OCI-LY1 (cell line): ENCODE measurements around the gene ACYP2.

Experiments
- H2AFZ ChIP-seq: fragments of 200-600 bp; sonication (generic), shearing (Covaris generic); 2 replicates; pipeline ENCODE4 v1.6.0; 2014; ENCODE audit warnings: antibody characterized with exemption, mild to moderate bottlenecking, low read length
- H3F3A ChIP-seq: fragments of 200-600 bp; sonication (generic), shearing (Covaris generic); 2 replicates; pipeline ENCODE4 v1.6.0; 2014; ENCODE audit warnings: mild to moderate bottlenecking, antibody characterized with exemption, low read length, moderate library complexity; ENCODE audit not compliant: insufficient read depth
- H3K27ac ChIP-seq: fragments of 200-600 bp; sonication (generic); 2 replicates; pipeline ENCODE4 v1.5.1; 2014; ENCODE audit warnings: low read length, mixed run types, mild to moderate bottlenecking, low read depth; ENCODE audit not compliant: poor library complexity, severe bottlenecking
- H3K27me3 ChIP-seq: fragments of 200-600 bp; sonication (generic); 2 replicates; pipeline ENCODE4 v1.6.0; 2014; ENCODE audit warnings: antibody characterized with exemption, mild to moderate bottlenecking, low read length, moderate library complexity; ENCODE audit not compliant: insufficient read depth
- H3K36me3 ChIP-seq: fragments of 200-600 bp; sonication (generic); 2 replicates; pipeline ENCODE4 v1.6.1; 2014; ENCODE audit warnings: mild to moderate bottlenecking, antibody characterized with exemption, low read length, moderate library complexity, mixed read lengths; ENCODE audit not compliant: insufficient read depth
- H3K4me1 ChIP-seq: fragments of 200-600 bp; sonication (generic); 2 replicates; pipeline ENCODE4 v1.5.1; 2014; ENCODE audit warnings: mild to moderate bottlenecking, low read length, moderate library complexity; ENCODE audit not compliant: insufficient read depth, severe bottlenecking
- H3K4me2 ChIP-seq: fragments of 200-600 bp; sonication (generic), shearing (Covaris generic); 2 replicates; pipeline ENCODE4 v1.6.1; 2014; ENCODE audit warnings: low read length
- H3K4me3 ChIP-seq: fragments of 200-600 bp; sonication (generic); 2 replicates; pipeline ENCODE4 v1.5.1; 2014; ENCODE audit warnings: low read length, low read depth, mild to moderate bottlenecking, mixed read lengths; ENCODE audit not compliant: poor library complexity, severe bottlenecking
- H3K79me2 ChIP-seq: fragments of 200-600 bp; shearing (Covaris generic); 2 replicates; pipeline ENCODE4 v1.6.1; 2016; ENCODE audit warnings: mixed run types, low read length, mixed read lengths; ENCODE audit not compliant: insufficient read depth
- H3K9ac ChIP-seq: fragments of 200-600 bp; sonication (generic), shearing (Covaris generic); 2 replicates; pipeline ENCODE4 v1.6.1; 2014; ENCODE audit warnings: mild to moderate bottlenecking, low read length, mixed read lengths
- H3K9me2 ChIP-seq: fragments of 200-600 bp; sonication (generic), shearing (Covaris generic); 2 replicates; pipeline ENCODE4 v1.6.1; 2014; ENCODE audit warnings: low read depth, mild to moderate bottlenecking, low read length, mixed read lengths
- H3K9me3 ChIP-seq: fragments of 200-600 bp; shearing (Covaris generic); 2 replicates; pipeline ENCODE4 v1.6.1; 2014; ENCODE audit warnings: low read length, mixed read lengths
- H4K20me1 ChIP-seq: fragments of 200-600 bp; sonication (generic), shearing (Covaris generic); 2 replicates; pipeline ENCODE4 v1.6.0; 2016; ENCODE audit warnings: mild to moderate bottlenecking, low read length; ENCODE audit not compliant: insufficient read depth
- CTCF ChIP-seq: fragments of 200-600 bp; sonication (generic), shearing (Covaris generic); IDR thresholded peaks from 2 replicates; pipeline ENCODE4 v1.5.1; 2017; ENCODE audit warnings: mild to moderate bottlenecking, antibody characterized with exemption, low read length, moderate library complexity, mixed read lengths
- EZH2 ChIP-seq: fragments of 200-600 bp; sonication (generic), shearing (Covaris generic); IDR thresholded peaks from 2 replicates; pipeline ENCODE4 v1.8.0; 2017; ENCODE audit warnings: borderline replicate concordance, mixed run types, mild to moderate bottlenecking, antibody characterized with exemption, low read length, moderate library complexity, mixed read lengths

The ACYP2 gene

DNA sequence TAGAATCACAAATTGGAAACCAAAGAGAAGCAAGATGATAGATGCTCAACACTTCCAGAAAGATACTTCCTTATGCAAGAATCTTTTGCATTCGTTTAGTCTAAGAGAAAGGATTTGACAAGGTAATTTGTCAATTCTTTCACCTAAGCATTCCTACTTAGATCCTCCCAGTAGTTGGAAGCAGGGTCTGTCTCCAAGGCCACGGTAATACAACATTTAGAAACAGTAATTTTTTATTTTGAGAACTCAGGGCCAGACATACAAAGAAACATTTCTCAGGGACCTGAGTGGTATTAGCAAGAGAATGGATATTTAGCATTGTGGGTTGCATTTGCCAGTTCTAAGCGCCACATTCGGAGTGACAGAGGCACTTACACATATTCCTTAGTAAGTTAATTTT, 68.6 kb downstream of the ACYP2 start:
- Histone ChIP-seq H3K36me3 (no peaks in the 10 kb centered on the region; the same call in 1 of the 2 replicates), H3K9me2 (no peaks in the 10 kb centered on the region), H3K4me1 (no peaks in the 10 kb centered on the region), H4K20me1 (no peaks in the 10 kb centered on the region), H3K4me3 (no peak overlapping the region), H3K4me2 (no peak overlapping the region), H3F3A (no peaks in the 10 kb centered on the region), H3K9me3 (no peaks in the 10 kb centered on the region), H3K27me3 (no peaks in the 10 kb centered on the region), H3K9ac (no peak overlapping the region), H3K27ac (no peak overlapping the region), H3K79me2 (no peaks in the 10 kb centered on the region), H2AFZ (no peak overlapping the region)
- TF ChIP-seq EZH2 (no peak), CTCF (no peak)

GRCh38 chr2:54185105-54185504, 69.7 kb downstream of the ACYP2 start:
- no peak for TF ChIP-seq CTCF
- TF ChIP-seq EZH2, result no peak
- Histone ChIP-seq H4K20me1 (no peaks in the 10 kb centered on the region), H3K9ac (no peak overlapping the region), H3K27me3 (no peaks in the 10 kb centered on the region), H3K9me3 (no peaks in the 10 kb centered on the region), H3K9me2 (no peaks in the 10 kb centered on the region), H3K27ac (no peak overlapping the region), H3F3A (no peaks in the 10 kb centered on the region), H3K4me2 (no peak overlapping the region), H3K4me3 (no peak overlapping the region), H3K36me3 (no peaks in the 10 kb centered on the region; the same call in 1 of the 2 replicates), H3K79me2 (no peaks in the 10 kb centered on the region), H3K4me1 (no peaks in the 10 kb centered on the region), H2AFZ (no peak overlapping the region)

DNA sequence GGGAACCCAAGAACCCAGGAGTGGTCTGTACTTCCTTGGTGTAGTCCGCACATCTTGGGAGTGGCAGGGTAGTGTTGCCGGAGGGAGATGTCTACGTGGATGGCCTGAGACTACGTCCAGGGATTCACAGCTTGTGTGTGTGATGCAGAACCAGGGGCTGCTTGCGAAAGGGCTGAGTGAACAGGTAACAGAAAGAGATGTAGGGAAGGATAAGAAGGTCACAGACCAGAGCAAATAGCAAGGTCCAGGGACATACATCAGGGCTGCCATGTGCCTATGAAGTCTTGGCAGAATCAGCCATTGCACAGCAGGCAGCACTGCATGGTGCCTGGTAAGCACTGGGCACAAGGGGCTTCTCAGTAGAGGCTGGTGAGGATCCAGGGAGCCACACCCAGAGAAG, 71.9 kb downstream of the ACYP2 start:
- H3K4me2 ChIP-seq, result no peak overlapping the region
- H3K4me3 ChIP-seq, result no peak overlapping the region
- H4K20me1 ChIP-seq, result no peaks in the 10 kb centered on the region
- no peaks in the 10 kb centered on the region for H3K9me3 ChIP-seq
- no peaks in the 10 kb centered on the region for H3F3A ChIP-seq
- H3K36me3 ChIP-seq, result no peaks in the 10 kb centered on the region; the same call in 1 of the 2 replicates
- no peak overlapping the region for H3K9ac ChIP-seq
- TF ChIP-seq EZH2 (no peak), CTCF (no peak)
- H3K9me2 ChIP-seq, result no peaks in the 10 kb centered on the region
- H3K4me1 ChIP-seq, result no peaks in the 10 kb centered on the region
- H3K79me2 ChIP-seq, result no peaks in the 10 kb centered on the region
- H3K27ac ChIP-seq, result no peak overlapping the region
- no peak overlapping the region for H2AFZ ChIP-seq
- no peaks in the 10 kb centered on the region for H3K27me3 ChIP-seq
